Ovary (tissue), 3 donors: ENCODE measurements around the gene KRT6A.

Source experiments
- CTCF ChIP-seq, 3 donors: fragments of 450-650 bp in 2 of 3; fragments of 200-600 bp in 1 of 3; IDR thresholded peaks; one replicate each; pipeline versions ENCODE4 v1.5.1 to v1.8.0; 2016 to 2022; ENCODE audit warnings: antibody characterized with exemption in 3 of 3, mild to moderate bottlenecking in 1 of 3
- EP300 ChIP-seq: sonication (generic); formaldehyde crosslinking; IDR thresholded peaks from one replicate; pipeline ENCODE4 v1.6.1; 2017; ENCODE audit warnings: antibody characterized with exemption
- POLR2A ChIP-seq: fragments of 450-650 bp; IDR thresholded peaks from one replicate; pipeline ENCODE4 v1.6.1; 2017; ENCODE audit warnings: antibody characterized with exemption, mild to moderate bottlenecking, moderate library complexity
- donor health status: DM: no; HTN: no; CAD: no.

GRCh38 chr12:52519826-52520662, 27.0 kb upstream of the KRT6A start, which contains the start of gene KRT5:
- TF ChIP-seq CTCF (IDR thresholded peaks at IDR 0.05) (no peak), POLR2A (no peak), EP300 (no peak)
